MCF 10A (cell line): ENCODE results near the gene RABEPK. TPM values are rescaled to one million over a fixed set of nuclear protein-coding genes. Genes with fewer than 3 reads are reported as not detected.
"Not testable (repeated sequence)": the region's sequence is repeated elsewhere in the genome, so short reads cannot be mapped to it uniquely, and the experiment has no call there.

ENCODE experiments used
- BruUV-seq: library from RNA; stranded (reverse); fragments of 400-500 nt; replicated peaks from 2 replicates; lab custom pipeline; 2021; lab: Mats Ljungman, UMichigan
- CTCF ChIA-PET: fragments of 300-600 bp; sonication (Branson Sonifier 250); formaldehyde crosslinking; extraction: SDS; loops from one replicate; lab custom pipeline; 2021; ENCODE audit warnings: antibody characterized with exemption, inconsistent platforms; lab: Yijun Ruan, JAX
- POLR2A ChIA-PET: fragments of 300-600, 350-650 bp; sonication (Branson Sonifier 250); formaldehyde crosslinking; extraction: SDS; loops from one replicate; lab custom pipeline; 2020; ENCODE audit warnings: antibody characterized with exemption, inconsistent platforms; lab: Yijun Ruan, JAX
- DNase-seq: peaks from one replicate; pipeline ENCODE4 v3.0.0-alpha.2; 2018; ENCODE audit not compliant: unreplicated experiment
- H3K27ac Mint-ChIP-seq: one replicate; pipeline ENCODE4 v1.8.0; 2022; ENCODE audit warnings: mild to moderate bottlenecking, low read depth, mixed read lengths; ENCODE audit not compliant: unreplicated experiment
- H3K27me3 Mint-ChIP-seq: one replicate; pipeline ENCODE4 v1.8.0; 2022; ENCODE audit warnings: mixed read lengths; ENCODE audit not compliant: insufficient read depth, unreplicated experiment
- H3K36me3 Mint-ChIP-seq: one replicate; pipeline ENCODE4 v1.8.0; 2022; ENCODE audit warnings: mild to moderate bottlenecking, moderate library complexity, mixed read lengths; ENCODE audit not compliant: insufficient read depth, unreplicated experiment
- H3K4me1 Mint-ChIP-seq: one replicate; pipeline ENCODE4 v1.8.0; 2022; ENCODE audit warnings: mixed read lengths; ENCODE audit not compliant: insufficient read depth, unreplicated experiment
- H3K4me3 Mint-ChIP-seq: one replicate; pipeline ENCODE4 v1.8.0; 2022; ENCODE audit warnings: mild to moderate bottlenecking, moderate library complexity, mixed read lengths; ENCODE audit not compliant: unreplicated experiment
- H3K9me3 Mint-ChIP-seq: one replicate; pipeline ENCODE4 v1.8.0; 2022; ENCODE audit warnings: mixed read lengths; ENCODE audit not compliant: unreplicated experiment
- intact Hi-C: fragments of 100-400 bp; cut with micrococcal nuclease; formaldehyde crosslinking; loops from 2 replicates; pipeline ENCODE4 v1.14.1; 2022
- total RNA-seq: library from RNA; stranded (reverse); gene quantifications from 2 replicates; pipeline ENCODE4 v1.2.3, GENCODE V29; 2022
- TF ChIP-seq, protein P1 (sequence below): fragments of 200-600 bp; IDR thresholded peaks from one replicate; pipeline ENCODE4 v1.8.0; 2022; ENCODE audit warnings: antibody characterized with exemption, mild to moderate bottlenecking; ENCODE audit not compliant: unreplicated experiment

RABEPK gene
- total RNA-seq, 1 experiment from 2014 or later = 37.2 TPM

GRCh38 chr9:125261501-125262293 is 61.4 kb downstream of the RABEPK start, which contains the start of gene GAPVD1:
TSS of gene GAPVD1 (plus strand) at chr9:125261826. CDS start at chr9:125298922, 37,096 bp downstream.
- TF ChIP-seq, protein P1, sequence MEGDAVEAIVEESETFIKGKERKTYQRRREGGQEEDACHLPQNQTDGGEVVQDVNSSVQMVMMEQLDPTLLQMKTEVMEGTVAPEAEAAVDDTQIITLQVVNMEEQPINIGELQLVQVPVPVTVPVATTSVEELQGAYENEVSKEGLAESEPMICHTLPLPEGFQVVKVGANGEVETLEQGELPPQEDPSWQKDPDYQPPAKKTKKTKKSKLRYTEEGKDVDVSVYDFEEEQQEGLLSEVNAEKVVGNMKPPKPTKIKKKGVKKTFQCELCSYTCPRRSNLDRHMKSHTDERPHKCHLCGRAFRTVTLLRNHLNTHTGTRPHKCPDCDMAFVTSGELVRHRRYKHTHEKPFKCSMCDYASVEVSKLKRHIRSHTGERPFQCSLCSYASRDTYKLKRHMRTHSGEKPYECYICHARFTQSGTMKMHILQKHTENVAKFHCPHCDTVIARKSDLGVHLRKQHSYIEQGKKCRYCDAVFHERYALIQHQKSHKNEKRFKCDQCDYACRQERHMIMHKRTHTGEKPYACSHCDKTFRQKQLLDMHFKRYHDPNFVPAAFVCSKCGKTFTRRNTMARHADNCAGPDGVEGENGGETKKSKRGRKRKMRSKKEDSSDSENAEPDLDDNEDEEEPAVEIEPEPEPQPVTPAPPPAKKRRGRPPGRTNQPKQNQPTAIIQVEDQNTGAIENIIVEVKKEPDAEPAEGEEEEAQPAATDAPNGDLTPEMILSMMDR = peak; percentile 27
- Mint-ChIP-seq H3K4me3 (peak within 1 kb of the TSS; percentile 83), H3K27me3 (no peaks in the 10 kb centered on the region), H3K27ac (peak within 1 kb of the TSS; percentile 92), H3K36me3 (peaks cover 29% of the 10 kb centered on the region), H3K9me3 (no peaks in the 10 kb centered on the region), H3K4me1 (peaks cover 30% of the 10 kb centered on the region)
- ChIA-PET POLR2A (interaction anchor here (0.6 to 4.9 kb wide), 21 partner anchors 8 to 400 kb away, joined by 3 to 83 read pairs (median 5); partner anchors contain the start of genes ARPC5L, HSPA5 and RPL35), CTCF (interaction anchor here (0.6 to 2.5 kb wide), 8 partner anchors 10 to 64 kb away, joined by 3 to 14 read pairs (median 4); partner anchors contain the start of gene HSPA5)
- intact Hi-C loops = no loop called here
- peak; percentile 88 for DNase-seq
- no TSS peak for BruUV-seq

DNA sequence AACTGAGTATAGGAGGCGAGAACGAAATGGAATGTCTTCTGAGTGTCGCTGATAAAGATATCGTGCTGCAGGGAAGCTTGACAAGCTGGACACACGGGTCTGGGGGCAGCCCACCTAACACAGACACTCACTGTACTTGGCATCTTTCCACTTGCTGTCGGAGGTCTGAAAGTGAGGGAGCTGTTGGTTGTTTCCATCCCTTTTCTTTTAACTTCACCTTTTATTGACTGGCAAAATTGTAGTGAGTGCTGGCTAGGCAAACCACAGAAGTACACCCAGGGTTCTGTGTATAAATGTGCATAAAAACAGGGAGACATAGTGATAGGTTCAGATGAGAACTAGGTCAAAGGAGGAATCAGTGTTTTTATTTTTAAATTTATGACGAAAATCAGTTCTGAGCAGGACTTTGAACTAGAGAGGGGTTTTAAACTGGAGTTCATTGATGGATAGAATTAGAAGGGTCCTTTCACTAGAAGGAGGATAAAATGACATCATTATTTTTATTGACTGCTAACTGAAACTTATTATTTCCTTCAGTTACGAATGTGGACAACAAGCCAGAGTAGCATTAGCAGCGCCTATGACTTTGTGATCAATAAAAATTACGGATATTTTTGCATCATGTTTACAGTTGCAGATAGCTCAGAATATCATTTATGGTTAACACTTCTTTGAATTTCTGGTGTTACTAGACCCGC is 62.1 kb downstream of the RABEPK start:
- intact Hi-C loops = no loop called here
- Mint-ChIP-seq H3K4me3 (peak overlapping the region; percentile 83), H3K27ac (peak overlapping the region; percentile 92), H3K27me3 (no peaks in the 10 kb centered on the region), H3K36me3 (peaks cover 32% of the 10 kb centered on the region), H3K4me1 (peaks cover 30% of the 10 kb centered on the region), H3K9me3 (no peaks in the 10 kb centered on the region)
- BruUV-seq = TSS peak; percentile 53
- no peak for DNase-seq
- CTCF ChIA-PET = interaction anchor here (0.6 kb wide), 1 partner anchor 25 kb away, joined by 3 read pairs; no protein-coding TSS in a partner anchor
- TF ChIP-seq, protein P1 = no peak
- POLR2A ChIA-PET = interaction anchor here (0.8 to 4.9 kb wide), 7 partner anchors 11 to 99 kb away, joined by 3 to 83 read pairs (median 11); partner anchors contain the start of gene HSPA5

- H3K27ac Mint-ChIP-seq, H3K4me3 Mint-ChIP-seq, intact Hi-C loops, BruUV-seq, H3K27me3 Mint-ChIP-seq, H3K9me3 Mint-ChIP-seq, DNase-seq: not testable (repeated sequence)
- POLR2A ChIA-PET = interaction anchor here (0.6 to 4.9 kb wide), 3 partner anchors 9 to 328 kb away, joined by 3 to 83 read pairs (median 5); partner anchors contain the start of gene HSPA5
- CTCF ChIA-PET = interaction anchor here (0.6 to 1.1 kb wide), 4 partner anchors 44 to 1236 kb away, joined by 3 to 4 read pairs (median 3); no protein-coding TSS in a partner anchor
- Mint-ChIP-seq H3K36me3 (peaks cover 45% of the 10 kb centered on the region), H3K4me1 (peaks cover 30% of the 10 kb centered on the region)
These were observed 63.7 kb downstream of the RABEPK start for GRCh38 chr9:125264068-125264467.

- BruUV-seq = no TSS peak
- H3K4me1 Mint-ChIP-seq = peaks cover 23% of the 10 kb centered on the region
- intact Hi-C loops = no loop called here
- H3K27me3 Mint-ChIP-seq = no peaks in the 10 kb centered on the region
- no peak for DNase-seq
- ChIA-PET POLR2A (interaction anchor here (1.1 to 2.9 kb wide), 2 partner anchors 12 to 27 kb away, joined by 3 to 9 read pairs; partner anchors contain the start of gene HSPA5), CTCF (interaction anchor here (0.6 to 1.1 kb wide), 3 partner anchors 13 to 301 kb away, joined by 3 read pairs; no protein-coding TSS in a partner anchor)
- H3K27ac Mint-ChIP-seq = peak overlapping the region; percentile 66
- no peak overlapping the region for H3K4me3 Mint-ChIP-seq
- no peaks in the 10 kb centered on the region for H3K9me3 Mint-ChIP-seq
- H3K36me3 Mint-ChIP-seq = peaks cover 55% of the 10 kb centered on the region
- TF ChIP-seq, protein P1 = no peak
These were observed 68.2 kb downstream of the RABEPK start for GRCh38 chr9:125268394-125269013.
